ENCODE results near the gene DACT3.

DNA sequence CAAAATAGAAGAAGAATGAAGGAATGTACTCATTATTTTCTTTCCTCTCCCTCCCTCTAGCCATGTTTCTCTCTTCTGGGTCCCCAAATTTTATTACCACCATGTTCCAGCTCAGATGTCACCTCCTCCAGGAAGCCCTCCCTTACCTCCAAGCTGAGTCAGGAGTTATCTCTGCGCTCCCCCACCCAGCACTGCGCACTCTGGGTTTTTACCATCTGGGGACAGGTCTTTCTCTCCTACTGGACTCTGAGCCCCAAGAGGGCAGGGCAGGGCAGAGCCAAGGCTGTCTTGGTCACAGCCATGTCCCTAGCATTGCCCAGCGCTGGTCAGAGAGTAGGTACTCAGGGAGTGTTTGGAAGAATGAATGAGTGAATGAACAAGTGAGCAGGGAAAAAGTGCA lies 27.9 kb downstream of the DACT3 start:
- TF ChIP-seq, protein P1, sequence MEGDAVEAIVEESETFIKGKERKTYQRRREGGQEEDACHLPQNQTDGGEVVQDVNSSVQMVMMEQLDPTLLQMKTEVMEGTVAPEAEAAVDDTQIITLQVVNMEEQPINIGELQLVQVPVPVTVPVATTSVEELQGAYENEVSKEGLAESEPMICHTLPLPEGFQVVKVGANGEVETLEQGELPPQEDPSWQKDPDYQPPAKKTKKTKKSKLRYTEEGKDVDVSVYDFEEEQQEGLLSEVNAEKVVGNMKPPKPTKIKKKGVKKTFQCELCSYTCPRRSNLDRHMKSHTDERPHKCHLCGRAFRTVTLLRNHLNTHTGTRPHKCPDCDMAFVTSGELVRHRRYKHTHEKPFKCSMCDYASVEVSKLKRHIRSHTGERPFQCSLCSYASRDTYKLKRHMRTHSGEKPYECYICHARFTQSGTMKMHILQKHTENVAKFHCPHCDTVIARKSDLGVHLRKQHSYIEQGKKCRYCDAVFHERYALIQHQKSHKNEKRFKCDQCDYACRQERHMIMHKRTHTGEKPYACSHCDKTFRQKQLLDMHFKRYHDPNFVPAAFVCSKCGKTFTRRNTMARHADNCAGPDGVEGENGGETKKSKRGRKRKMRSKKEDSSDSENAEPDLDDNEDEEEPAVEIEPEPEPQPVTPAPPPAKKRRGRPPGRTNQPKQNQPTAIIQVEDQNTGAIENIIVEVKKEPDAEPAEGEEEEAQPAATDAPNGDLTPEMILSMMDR (IDR thresholded peaks at IDR 0.05) = no peak
- TF ChIP-seq POLR2AphosphoS5 (IDR thresholded peaks at IDR 0.05; ENCODE audit: low read depth, low read length) (no peak), EP300 (IDR thresholded peaks at IDR 0.05; ENCODE audit: borderline replicate concordance in 1 of 2, low read depth in 1 of 2, low read length in 1 of 2) (no peak), GABPA (IDR thresholded peaks at IDR 0.05; ENCODE audit: low read depth) (no peak), GATA2 (CRISPR knock-in tag; IDR thresholded peaks at IDR 0.05) (no peak), JUND (IDR thresholded peaks at IDR 0.05) (no peak), RAD21 (IDR thresholded peaks at IDR 0.05; ENCODE audit: low read length) (no peak), ELF1 (IDR thresholded peaks at IDR 0.05) (no peak), MEF2A (IDR thresholded peaks at IDR 0.05; ENCODE audit: borderline replicate concordance, low read depth) (no peak), YY1 (IDR thresholded peaks at IDR 0.05; ENCODE audit: low read depth) (no peak)
- TF ChIP-seq, protein P2, sequence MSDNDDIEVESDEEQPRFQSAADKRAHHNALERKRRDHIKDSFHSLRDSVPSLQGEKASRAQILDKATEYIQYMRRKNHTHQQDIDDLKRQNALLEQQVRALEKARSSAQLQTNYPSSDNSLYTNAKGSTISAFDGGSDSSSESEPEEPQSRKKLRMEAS (IDR thresholded peaks at IDR 0.05; ENCODE audit: low read depth) = no peak
- TF ChIP-seq, protein P3, sequence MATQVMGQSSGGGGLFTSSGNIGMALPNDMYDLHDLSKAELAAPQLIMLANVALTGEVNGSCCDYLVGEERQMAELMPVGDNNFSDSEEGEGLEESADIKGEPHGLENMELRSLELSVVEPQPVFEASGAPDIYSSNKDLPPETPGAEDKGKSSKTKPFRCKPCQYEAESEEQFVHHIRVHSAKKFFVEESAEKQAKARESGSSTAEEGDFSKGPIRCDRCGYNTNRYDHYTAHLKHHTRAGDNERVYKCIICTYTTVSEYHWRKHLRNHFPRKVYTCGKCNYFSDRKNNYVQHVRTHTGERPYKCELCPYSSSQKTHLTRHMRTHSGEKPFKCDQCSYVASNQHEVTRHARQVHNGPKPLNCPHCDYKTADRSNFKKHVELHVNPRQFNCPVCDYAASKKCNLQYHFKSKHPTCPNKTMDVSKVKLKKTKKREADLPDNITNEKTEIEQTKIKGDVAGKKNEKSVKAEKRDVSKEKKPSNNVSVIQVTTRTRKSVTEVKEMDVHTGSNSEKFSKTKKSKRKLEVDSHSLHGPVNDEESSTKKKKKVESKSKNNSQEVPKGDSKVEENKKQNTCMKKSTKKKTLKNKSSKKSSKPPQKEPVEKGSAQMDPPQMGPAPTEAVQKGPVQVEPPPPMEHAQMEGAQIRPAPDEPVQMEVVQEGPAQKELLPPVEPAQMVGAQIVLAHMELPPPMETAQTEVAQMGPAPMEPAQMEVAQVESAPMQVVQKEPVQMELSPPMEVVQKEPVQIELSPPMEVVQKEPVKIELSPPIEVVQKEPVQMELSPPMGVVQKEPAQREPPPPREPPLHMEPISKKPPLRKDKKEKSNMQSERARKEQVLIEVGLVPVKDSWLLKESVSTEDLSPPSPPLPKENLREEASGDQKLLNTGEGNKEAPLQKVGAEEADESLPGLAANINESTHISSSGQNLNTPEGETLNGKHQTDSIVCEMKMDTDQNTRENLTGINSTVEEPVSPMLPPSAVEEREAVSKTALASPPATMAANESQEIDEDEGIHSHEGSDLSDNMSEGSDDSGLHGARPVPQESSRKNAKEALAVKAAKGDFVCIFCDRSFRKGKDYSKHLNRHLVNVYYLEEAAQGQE (IDR thresholded peaks at IDR 0.05; ENCODE audit: low read depth, low read length) = no peak

Data from SK-N-SH (cell line).